ENCODE data around the gene SFSWAP.
"Not testable (repeated sequence)": the region's sequence is repeated elsewhere in the genome, so short reads cannot be mapped to it uniquely, and the experiment has no call there.

The SFSWAP gene

DNA sequence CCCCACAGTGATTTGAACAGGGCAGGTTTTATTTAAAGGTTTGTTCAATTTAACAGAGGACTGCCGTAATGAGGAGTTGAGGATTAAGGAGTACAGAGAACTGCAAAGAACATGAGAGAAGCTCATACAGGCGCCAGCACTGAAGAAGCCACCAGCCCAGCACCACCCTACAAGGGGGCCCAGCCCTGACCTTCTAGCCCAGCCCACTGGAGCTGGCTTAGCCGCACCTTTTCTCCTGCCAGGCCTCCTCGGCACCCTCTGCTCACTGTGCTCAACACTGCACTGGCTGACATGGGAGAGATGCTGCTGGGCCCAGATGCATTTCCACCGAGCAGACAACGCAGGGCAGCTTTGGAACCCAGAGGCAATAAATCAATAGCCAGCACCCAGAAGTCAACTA is 36.5 kb upstream of the SFSWAP start:
- Histone ChIP-seq H3K4me3 (ENCODE audit: control insufficient read depth in 1 of 7, extremely low read depth in 1 of 7, insufficient read depth in 4 of 7, low read depth in 2 of 7, low read length in 6 of 7) (no peak overlapping the region), H3K27me3 (replicated peaks in 2 of 5; ENCODE audit: control insufficient read depth in 4 of 5, insufficient read depth in 5 of 5, low read length in 4 of 5) (no peaks in the 10 kb centered on the region), H3K27ac (ENCODE audit: insufficient read depth in 1 of 2, low read depth in 1 of 2, low read length in 2 of 2, poor library complexity in 1 of 2, severe bottlenecking in 2 of 2) (no peak overlapping the region), H3K9me3 (ENCODE audit: control extremely low read depth in 1 of 5, control insufficient read depth in 4 of 5, insufficient read depth in 2 of 5, low read depth in 1 of 5, low read length in 4 of 5) (peaks cover 0 to 3% (median 0%) of the 10 kb centered on the region in 5 experiments), H3K36me3 (ENCODE audit: control insufficient read depth in 4 of 4, insufficient read depth in 4 of 4, low read length in 3 of 4) (no peaks in the 10 kb centered on the region), H3K4me1 (ENCODE audit: control extremely low read depth in 1 of 4, control insufficient read depth in 4 of 4, insufficient read depth in 4 of 4, low read length in 3 of 4) (peaks cover 2 to 7% (median 4%) of the 10 kb centered on the region in 4 experiments)
- WGBS (ENCODE audit: insufficient coverage), result 100% methylated on average over 5 of the region's 6 CpGs
- no peak for DNase-seq
- POLR2A ChIA-PET, result interaction anchor here (0.6 kb wide), 1 partner anchor 22 kb away, joined by 4 read pairs; no protein-coding TSS in a partner anchor
- CTCF ChIA-PET, result no interaction called here

DNA sequence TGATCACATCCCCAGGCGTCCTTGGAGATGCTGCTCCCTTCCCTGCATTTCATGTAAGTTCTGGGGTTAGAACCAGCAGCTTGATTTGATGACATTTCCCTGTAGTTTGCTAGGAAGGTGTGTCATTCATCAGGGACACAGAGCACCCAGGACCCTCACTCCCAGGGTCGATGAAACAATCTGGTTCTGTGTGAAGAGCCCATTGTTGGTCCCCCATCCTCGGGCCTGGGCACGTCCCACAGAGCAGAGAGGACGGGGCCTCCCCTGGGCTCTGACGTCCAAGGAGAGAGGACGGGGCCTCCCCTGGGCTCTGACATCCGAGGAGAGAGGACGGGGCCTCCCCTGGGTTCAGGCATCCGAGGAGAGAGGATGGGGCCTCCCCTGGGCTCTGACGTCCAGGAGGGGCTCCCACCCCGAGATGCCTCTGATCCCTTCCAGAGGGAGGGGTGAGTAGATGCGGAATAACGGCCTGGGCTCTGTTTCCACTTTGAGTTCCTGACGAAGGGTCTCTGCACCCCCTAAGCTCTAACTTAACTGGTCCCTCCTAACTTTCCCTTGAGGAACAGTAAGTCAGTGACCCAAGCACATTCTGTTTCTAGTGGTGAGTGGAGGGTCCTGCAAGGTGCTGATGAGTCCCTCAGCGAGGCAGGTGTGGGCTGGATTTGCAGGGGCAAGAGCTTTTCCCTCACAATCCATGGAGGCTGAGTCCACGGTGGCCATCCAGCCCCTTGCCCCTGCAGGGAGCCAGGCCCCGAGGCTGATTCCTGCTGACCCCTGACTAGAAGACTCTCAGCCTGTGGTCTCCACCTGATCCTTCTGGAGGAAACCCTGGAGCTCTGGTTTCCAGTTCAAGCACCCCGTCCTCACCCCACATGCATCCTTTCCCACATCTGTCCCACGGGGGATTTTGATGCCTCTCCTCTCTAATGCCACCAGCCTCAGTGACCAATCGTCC is 35.5 kb upstream of the SFSWAP start:
- peaks cover 2 to 7% (median 4%) of the 10 kb centered on the region in 4 experiments for H3K4me1 ChIP-seq (ENCODE audit: control extremely low read depth in 1 of 4, control insufficient read depth in 4 of 4, insufficient read depth in 4 of 4, low read length in 3 of 4)
- ChIA-PET CTCF (no interaction called here), POLR2A (no interaction called here)
- H3K27ac ChIP-seq (ENCODE audit: insufficient read depth in 1 of 2, low read depth in 1 of 2, low read length in 2 of 2, poor library complexity in 1 of 2, severe bottlenecking in 2 of 2), result no peak overlapping the region
- H3K27me3 ChIP-seq (replicated peaks in 2 of 5; ENCODE audit: control insufficient read depth in 4 of 5, insufficient read depth in 5 of 5, low read length in 4 of 5), result no peaks in the 10 kb centered on the region
- DNase-seq, result no peak
- 96% methylated on average over 19 of the region's 21 CpGs for WGBS (ENCODE audit: insufficient coverage)
- H3K9me3 ChIP-seq (ENCODE audit: control extremely low read depth in 1 of 5, control insufficient read depth in 4 of 5, insufficient read depth in 2 of 5, low read depth in 1 of 5, low read length in 4 of 5), result peaks cover 0 to 3% (median 0%) of the 10 kb centered on the region in 5 experiments
- no peak overlapping the region for H3K4me3 ChIP-seq (ENCODE audit: control insufficient read depth in 1 of 7, extremely low read depth in 1 of 7, insufficient read depth in 4 of 7, low read depth in 2 of 7, low read length in 6 of 7)
- no peaks in the 10 kb centered on the region for H3K36me3 ChIP-seq (ENCODE audit: control insufficient read depth in 4 of 4, insufficient read depth in 4 of 4, low read length in 3 of 4)

DNA sequence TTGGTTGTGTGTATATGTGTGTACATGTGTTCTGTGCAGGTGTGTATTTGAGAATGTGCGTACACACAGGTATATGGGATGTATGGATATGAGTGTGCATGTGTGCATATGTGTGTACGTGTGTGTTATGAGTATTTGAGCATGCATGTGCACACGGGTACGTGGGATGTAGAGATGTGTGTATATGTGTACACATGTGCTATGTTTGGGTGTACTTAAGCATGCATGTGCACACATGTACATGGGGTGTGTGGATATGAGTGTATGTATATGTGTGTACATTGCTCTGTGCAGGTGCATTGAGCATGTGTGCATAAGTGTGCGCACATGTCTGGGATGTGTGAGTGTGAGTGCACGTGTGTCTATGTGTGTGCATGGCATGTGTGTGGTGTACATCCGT is 34.3 kb upstream of the SFSWAP start:
- H3K4me3 ChIP-seq (ENCODE audit: control insufficient read depth in 1 of 7, extremely low read depth in 1 of 7, insufficient read depth in 4 of 7, low read depth in 2 of 7, low read length in 6 of 7), result no peak overlapping the region
- no peaks in the 10 kb centered on the region for H3K36me3 ChIP-seq (ENCODE audit: control insufficient read depth in 4 of 4, insufficient read depth in 4 of 4, low read length in 3 of 4)
- no peak overlapping the region for H3K27ac ChIP-seq (ENCODE audit: insufficient read depth in 1 of 2, low read depth in 1 of 2, low read length in 2 of 2, poor library complexity in 1 of 2, severe bottlenecking in 2 of 2)
- POLR2A ChIA-PET, result interaction anchor here (0.7 kb wide), 1 partner anchor 78 kb away, joined by 3 read pairs; no protein-coding TSS in a partner anchor
- peaks cover 0 to 3% (median 0%) of the 10 kb centered on the region in 5 experiments for H3K9me3 ChIP-seq (ENCODE audit: control extremely low read depth in 1 of 5, control insufficient read depth in 4 of 5, insufficient read depth in 2 of 5, low read depth in 1 of 5, low read length in 4 of 5)
- CTCF ChIA-PET, result no interaction called here
- no peak for DNase-seq
- H3K4me1 ChIP-seq (ENCODE audit: control extremely low read depth in 1 of 4, control insufficient read depth in 4 of 4, insufficient read depth in 4 of 4, low read length in 3 of 4), result peaks cover 2 to 7% (median 4%) of the 10 kb centered on the region in 4 experiments
- H3K27me3 ChIP-seq (replicated peaks in 2 of 5; ENCODE audit: control insufficient read depth in 4 of 5, insufficient read depth in 5 of 5, low read length in 4 of 5), result no peaks in the 10 kb centered on the region
- 81% methylated on average over 6 of the region's 7 CpGs for WGBS (ENCODE audit: insufficient coverage)

DNA sequence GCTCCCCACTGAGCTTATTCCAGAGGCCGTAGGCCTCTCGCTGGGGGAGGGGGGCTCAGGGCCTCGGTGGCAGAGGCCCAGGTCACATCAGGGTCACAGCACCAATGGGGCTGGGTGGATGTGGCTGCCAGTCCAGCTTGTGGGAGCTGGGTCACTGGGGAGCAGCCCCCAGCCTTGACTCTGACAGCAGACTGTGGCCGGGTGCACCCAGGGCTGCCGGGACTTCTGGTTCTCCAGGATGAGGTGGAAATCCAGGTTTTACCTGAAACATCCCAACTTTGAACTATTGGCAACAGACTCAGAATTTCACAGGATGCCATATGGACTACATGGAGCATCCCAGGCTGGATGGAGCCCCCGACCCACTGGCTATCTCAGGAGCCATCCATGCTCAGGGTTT is 33.8 kb upstream of the SFSWAP start:
- CTCF ChIA-PET; H3K4me3 ChIP-seq (ENCODE audit: control insufficient read depth in 1 of 7, extremely low read depth in 1 of 7, insufficient read depth in 4 of 7, low read depth in 2 of 7, low read length in 6 of 7); H3K27ac ChIP-seq (ENCODE audit: insufficient read depth in 1 of 2, low read depth in 1 of 2, low read length in 2 of 2, poor library complexity in 1 of 2, severe bottlenecking in 2 of 2); H3K9me3 ChIP-seq (ENCODE audit: control extremely low read depth in 1 of 5, control insufficient read depth in 4 of 5, insufficient read depth in 2 of 5, low read depth in 1 of 5, low read length in 4 of 5); H3K4me1 ChIP-seq (ENCODE audit: control extremely low read depth in 1 of 4, control insufficient read depth in 4 of 4, insufficient read depth in 4 of 4, low read length in 3 of 4); DNase-seq; H3K27me3 ChIP-seq (replicated peaks in 2 of 5; ENCODE audit: control insufficient read depth in 4 of 5, insufficient read depth in 5 of 5, low read length in 4 of 5); H3K36me3 ChIP-seq (ENCODE audit: control insufficient read depth in 4 of 4, insufficient read depth in 4 of 4, low read length in 3 of 4): not testable (repeated sequence)
- POLR2A ChIA-PET, result interaction anchor here (0.7 kb wide), 1 partner anchor 78 kb away, joined by 3 read pairs; no protein-coding TSS in a partner anchor
- WGBS (ENCODE audit: insufficient coverage), result 94% methylated on average over 3 of the region's 6 CpGs

DNA sequence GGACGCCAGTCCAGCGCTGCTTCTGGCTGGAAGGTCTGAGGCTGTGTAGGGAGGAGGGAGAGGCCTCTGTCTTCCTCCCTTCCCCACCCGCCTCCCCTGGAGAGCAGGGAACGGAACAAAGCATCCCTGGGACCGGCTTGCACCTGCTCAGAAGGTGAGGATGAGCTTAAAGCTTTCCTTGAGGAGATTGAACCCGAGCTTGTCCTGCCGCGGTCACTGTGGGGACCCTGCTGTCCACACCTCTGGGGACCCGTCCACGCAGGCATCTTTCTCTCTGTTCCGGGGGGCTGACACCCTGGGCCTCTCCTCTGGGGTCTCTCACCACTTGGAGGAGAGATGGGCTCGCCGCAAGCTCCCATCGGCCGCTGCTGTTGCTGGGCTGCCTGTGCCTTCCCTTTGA is 33.2 kb upstream of the SFSWAP start:
- WGBS (ENCODE audit: insufficient coverage), result 96% methylated on average over 9 of the region's 15 CpGs
- POLR2A ChIA-PET, result no interaction called here
- Histone ChIP-seq H3K27me3 (replicated peaks in 2 of 5; ENCODE audit: control insufficient read depth in 4 of 5, insufficient read depth in 5 of 5, low read length in 4 of 5) (peaks cover 0 to 1% (median 0%) of the 10 kb centered on the region in 5 experiments), H3K27ac (ENCODE audit: insufficient read depth in 1 of 2, low read depth in 1 of 2, low read length in 2 of 2, poor library complexity in 1 of 2, severe bottlenecking in 2 of 2) (no peak overlapping the region), H3K4me3 (ENCODE audit: control insufficient read depth in 1 of 7, extremely low read depth in 1 of 7, insufficient read depth in 4 of 7, low read depth in 2 of 7, low read length in 6 of 7) (no peak overlapping the region), H3K4me1 (ENCODE audit: control extremely low read depth in 1 of 4, control insufficient read depth in 4 of 4, insufficient read depth in 4 of 4, low read length in 3 of 4) (peaks cover 3 to 11% (median 7%) of the 10 kb centered on the region in 4 experiments), H3K36me3 (ENCODE audit: control insufficient read depth in 4 of 4, insufficient read depth in 4 of 4, low read length in 3 of 4) (no peaks in the 10 kb centered on the region), H3K9me3 (ENCODE audit: control extremely low read depth in 1 of 5, control insufficient read depth in 4 of 5, insufficient read depth in 2 of 5, low read depth in 1 of 5, low read length in 4 of 5) (peaks cover 0 to 3% (median 0%) of the 10 kb centered on the region in 5 experiments)
- DNase-seq, result no peak
- CTCF ChIA-PET, result no interaction called here

DNA sequence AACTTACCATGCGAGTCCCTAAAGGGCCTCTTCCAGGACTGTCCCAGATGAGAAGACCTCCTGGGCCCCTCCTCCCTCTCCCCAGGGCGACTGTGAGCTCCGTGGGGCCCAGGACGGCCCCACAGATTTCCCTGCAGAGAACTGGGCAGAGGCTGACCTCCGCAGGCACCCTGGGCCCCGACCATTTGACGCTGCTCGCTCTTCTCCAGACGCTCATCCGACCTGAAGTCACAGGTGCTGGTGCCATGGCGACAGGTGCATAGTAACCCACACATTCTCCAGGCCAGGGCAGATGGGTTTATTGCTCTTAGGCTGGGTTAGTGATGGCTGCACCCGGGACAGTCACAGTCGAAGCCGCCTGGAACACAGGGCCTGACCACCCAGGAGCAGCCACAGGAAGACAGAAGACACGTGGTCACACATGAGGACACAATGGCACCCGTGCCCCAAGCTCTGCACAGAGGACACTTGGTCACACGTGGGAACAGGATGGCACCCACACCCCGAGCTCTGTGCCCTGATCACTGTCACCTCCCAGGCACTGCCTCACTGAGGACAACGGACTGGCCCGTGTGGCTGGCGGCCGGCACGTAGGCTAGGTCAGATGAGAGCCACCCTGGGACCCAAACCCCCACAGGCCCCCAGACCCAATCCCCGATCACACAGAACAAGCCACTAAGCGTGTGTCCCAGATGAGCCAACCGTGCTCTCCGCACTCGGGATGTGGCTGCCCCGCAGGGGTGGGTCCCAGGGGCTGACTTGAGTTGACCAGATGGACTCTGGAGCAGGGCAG is 32.3 kb upstream of the SFSWAP start:
- H3K27ac ChIP-seq (ENCODE audit: insufficient read depth in 1 of 2, low read depth in 1 of 2, low read length in 2 of 2, poor library complexity in 1 of 2, severe bottlenecking in 2 of 2); POLR2A ChIA-PET; CTCF ChIA-PET; H3K27me3 ChIP-seq (replicated peaks in 2 of 5; ENCODE audit: control insufficient read depth in 4 of 5, insufficient read depth in 5 of 5, low read length in 4 of 5); H3K4me3 ChIP-seq (ENCODE audit: control insufficient read depth in 1 of 7, extremely low read depth in 1 of 7, insufficient read depth in 4 of 7, low read depth in 2 of 7, low read length in 6 of 7); H3K9me3 ChIP-seq (ENCODE audit: control extremely low read depth in 1 of 5, control insufficient read depth in 4 of 5, insufficient read depth in 2 of 5, low read depth in 1 of 5, low read length in 4 of 5); H3K36me3 ChIP-seq (ENCODE audit: control insufficient read depth in 4 of 4, insufficient read depth in 4 of 4, low read length in 3 of 4); H3K4me1 ChIP-seq (ENCODE audit: control extremely low read depth in 1 of 4, control insufficient read depth in 4 of 4, insufficient read depth in 4 of 4, low read length in 3 of 4); DNase-seq: not testable (repeated sequence)
- 99% methylated on average over 15 of the region's 29 CpGs for WGBS (ENCODE audit: insufficient coverage)

DNA sequence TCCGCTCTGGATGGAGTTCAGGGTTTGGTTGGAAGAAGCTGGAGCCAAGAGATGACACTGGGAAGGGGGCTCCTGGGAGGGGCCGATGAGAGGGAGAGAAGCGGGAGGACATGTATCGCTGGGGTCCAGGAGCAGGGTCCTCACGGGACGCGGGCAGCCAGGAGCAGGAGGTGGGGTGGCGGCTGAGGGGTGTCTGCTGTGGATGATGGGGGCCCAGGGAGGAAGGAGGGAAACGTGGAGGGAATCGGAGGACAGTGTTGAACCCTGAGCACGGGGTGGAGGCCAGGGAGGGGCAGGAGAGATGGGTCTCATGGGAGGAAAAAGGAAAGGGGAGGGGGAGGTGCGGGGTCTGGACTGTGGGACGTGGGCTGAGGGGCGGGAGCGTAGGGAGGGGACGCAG is 31.7 kb upstream of the SFSWAP start:
- H3K4me3 ChIP-seq (ENCODE audit: control insufficient read depth in 1 of 7, extremely low read depth in 1 of 7, insufficient read depth in 4 of 7, low read depth in 2 of 7, low read length in 6 of 7); H3K4me1 ChIP-seq (ENCODE audit: control extremely low read depth in 1 of 4, control insufficient read depth in 4 of 4, insufficient read depth in 4 of 4, low read length in 3 of 4); DNase-seq; H3K27me3 ChIP-seq (replicated peaks in 2 of 5; ENCODE audit: control insufficient read depth in 4 of 5, insufficient read depth in 5 of 5, low read length in 4 of 5); H3K27ac ChIP-seq (ENCODE audit: insufficient read depth in 1 of 2, low read depth in 1 of 2, low read length in 2 of 2, poor library complexity in 1 of 2, severe bottlenecking in 2 of 2); H3K9me3 ChIP-seq (ENCODE audit: control extremely low read depth in 1 of 5, control insufficient read depth in 4 of 5, insufficient read depth in 2 of 5, low read depth in 1 of 5, low read length in 4 of 5); POLR2A ChIA-PET; H3K36me3 ChIP-seq (ENCODE audit: control insufficient read depth in 4 of 4, insufficient read depth in 4 of 4, low read length in 3 of 4); CTCF ChIA-PET: not testable (repeated sequence)
- no CpG with 5 or more reads among the region's 16 CpGs for whole genome bisulfite sequencing (ENCODE audit: insufficient coverage)

Measured in common myeloid progenitor, CD34-positive (primary cell).